ENCODE measurements around the gene PRKCE. TPM values are rescaled to one million over a fixed set of nuclear protein-coding genes. Genes with fewer than 3 reads are reported as not detected.
"Not testable (repeated sequence)": the region's sequence is repeated elsewhere in the genome, so short reads cannot be mapped to it uniquely, and the experiment has no call there.

PRKCE gene
- total RNA-seq, 5 donors from 2014 or later (not counting 1 experiment from before 2014, with no cell fraction given) = 16.5 to 29.8 (median 23.4) TPM

DNA sequence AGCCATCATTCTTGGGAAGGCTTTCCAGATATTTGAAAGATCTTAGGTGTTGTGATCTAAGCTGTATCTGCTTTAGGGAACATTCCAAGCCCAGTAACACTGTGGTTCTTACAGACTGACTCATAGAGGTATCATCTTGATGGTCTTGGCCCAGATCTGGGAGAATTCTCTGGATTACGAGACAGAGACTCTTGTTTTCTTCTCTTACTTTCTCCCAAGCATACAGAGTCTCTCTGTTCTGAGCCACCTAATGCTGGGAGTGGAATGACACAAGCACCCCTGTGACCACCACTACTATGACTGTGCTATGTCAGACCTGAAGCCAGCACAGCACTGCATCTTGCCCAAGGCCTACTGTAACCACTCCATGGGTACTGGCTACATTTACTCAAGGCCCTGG is 564.7 kb downstream of the PRKCE start:
- no peaks in the 10 kb centered on the region for H3K27me3 ChIP-seq (replicated peaks in 1 of 2; ENCODE audit: control insufficient read depth in 2 of 2, extremely low read depth in 1 of 2, insufficient read depth in 2 of 2, low read length in 1 of 2)
- H3K4me3 ChIP-seq (ENCODE audit: control insufficient read depth in 1 of 2, extremely low read depth in 1 of 2, low read length in 1 of 2) = no peak overlapping the region
- Mint-ChIP-seq H3K4me1 (peaks cover 0 to 8% (median 2%) of the 10 kb centered on the region in 3 donors), H3K4me3 (no peak overlapping the region), H3K9me3 (peaks cover 12 to 39% (median 17%) of the 10 kb centered on the region in 3 donors), H3K36me3 (peaks cover 22% of the 10 kb centered on the region), H3K27me3 (peaks cover 13 to 17% of the 10 kb centered on the region in 2 donors), H3K27ac (no peak overlapping the region)
- DNase-seq = no peak
- ChIA-PET CTCF (no interaction called here), POLR2A (no interaction called here)
- no peak overlapping the region for H3K27ac ChIP-seq (ENCODE audit: low read length)
- no peak for ATAC-seq (replicated peaks in 1 of 4)
- no peaks in the 10 kb centered on the region for H3K4me1 ChIP-seq (ENCODE audit: control insufficient read depth in 1 of 2, extremely low read depth in 1 of 2, insufficient read depth in 2 of 2, low read length in 2 of 2)
- no CpG with 5 or more reads among the region's 1 CpG for WGBS (ENCODE audit: insufficient coverage)
- H3K36me3 ChIP-seq (ENCODE audit: control insufficient read depth in 2 of 2, extremely low read depth in 1 of 2, insufficient read depth in 1 of 2, low read length in 1 of 2) = no peaks in the 10 kb centered on the region
- no peaks in the 10 kb centered on the region for H3K9me3 ChIP-seq

DNA sequence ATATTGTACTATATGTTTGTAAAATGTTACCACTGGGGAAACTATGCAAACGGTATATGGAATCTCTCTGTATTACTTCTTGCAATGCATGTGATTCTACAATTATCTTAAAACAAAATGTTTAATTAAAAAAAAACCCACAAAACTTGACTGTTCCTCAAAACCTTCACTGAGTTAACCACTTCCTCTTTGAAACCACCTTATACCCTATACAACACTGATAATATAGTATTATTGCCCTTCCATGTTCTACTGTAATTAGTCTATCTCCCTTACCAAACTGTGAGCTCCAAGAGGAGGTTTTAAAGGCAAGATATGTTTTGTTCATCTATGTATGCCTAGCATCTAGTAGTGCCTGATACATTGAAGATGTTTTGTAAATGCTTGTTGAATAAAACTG is 572.0 kb downstream of the PRKCE start:
- H3K36me3 Mint-ChIP-seq; H3K36me3 ChIP-seq (ENCODE audit: control insufficient read depth in 2 of 2, extremely low read depth in 1 of 2, insufficient read depth in 1 of 2, low read length in 1 of 2); H3K9me3 ChIP-seq; H3K27ac Mint-ChIP-seq; H3K27ac ChIP-seq (ENCODE audit: low read length); H3K9me3 Mint-ChIP-seq; DNase-seq; CTCF ChIA-PET; H3K4me3 ChIP-seq (ENCODE audit: control insufficient read depth in 1 of 2, extremely low read depth in 1 of 2, low read length in 1 of 2); H3K27me3 ChIP-seq (replicated peaks in 1 of 2; ENCODE audit: control insufficient read depth in 2 of 2, extremely low read depth in 1 of 2, insufficient read depth in 2 of 2, low read length in 1 of 2); H3K4me1 ChIP-seq (ENCODE audit: control insufficient read depth in 1 of 2, extremely low read depth in 1 of 2, insufficient read depth in 2 of 2, low read length in 2 of 2): not testable (repeated sequence)
- peak in 2 of 4 experiments; percentile 26 to 49 for ATAC-seq (replicated peaks in 1 of 4)
- H3K27me3 Mint-ChIP-seq = peaks cover 11% of the 10 kb centered on the region in 2 donors
- no CpG with 5 or more reads among the region's 1 CpG for WGBS (ENCODE audit: insufficient coverage)
- POLR2A ChIA-PET = interaction anchor here in 1 of 2 donors (0.7 kb wide), 1 partner anchor 33 kb away, joined by 3 read pairs; no protein-coding TSS in a partner anchor
- peaks cover 20 to 28% (median 22%) of the 10 kb centered on the region in 3 donors for H3K4me1 Mint-ChIP-seq
- peak overlapping the region in 1 of 3 donors; percentile 15 for H3K4me3 Mint-ChIP-seq

DNA sequence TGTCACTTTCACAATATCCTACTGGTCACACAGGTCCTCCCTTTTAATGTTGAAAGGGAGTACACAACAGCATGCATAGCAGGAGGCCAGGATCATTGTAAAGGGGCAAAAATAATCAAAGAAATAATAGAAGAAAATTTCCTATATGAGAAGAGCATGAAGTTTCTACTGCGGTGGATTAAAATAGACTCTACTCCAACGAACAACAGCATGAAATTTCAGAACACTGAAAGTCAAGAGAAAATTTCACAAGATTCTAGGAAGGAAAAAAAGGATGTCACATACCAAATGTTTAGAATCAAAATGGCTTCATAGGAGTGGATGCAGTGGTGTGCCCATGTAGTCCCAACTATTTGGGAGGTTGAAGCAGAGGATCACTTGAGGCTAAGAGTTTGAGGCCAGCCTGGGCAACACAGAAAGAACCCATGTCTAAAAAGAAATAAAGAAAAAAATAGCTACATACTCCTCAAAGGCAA is 573.7 kb downstream of the PRKCE start:
- no CpG with 5 or more reads among the region's 2 CpGs for WGBS (ENCODE audit: insufficient coverage)
- H3K4me3 ChIP-seq (ENCODE audit: control insufficient read depth in 1 of 2, extremely low read depth in 1 of 2, low read length in 1 of 2) = no peak overlapping the region
- no peaks in the 10 kb centered on the region for H3K27me3 ChIP-seq (replicated peaks in 1 of 2; ENCODE audit: control insufficient read depth in 2 of 2, extremely low read depth in 1 of 2, insufficient read depth in 2 of 2, low read length in 1 of 2)
- Mint-ChIP-seq H3K4me1 (peaks cover 23 to 40% (median 35%) of the 10 kb centered on the region in 3 donors), H3K36me3 (no peaks in the 10 kb centered on the region), H3K27me3 (peaks cover 2 to 10% of the 10 kb centered on the region in 2 donors), H3K4me3 (no peak overlapping the region), H3K27ac (no peak overlapping the region), H3K9me3 (peaks cover 0 to 2% (median 0%) of the 10 kb centered on the region in 3 donors)
- no peaks in the 10 kb centered on the region for H3K36me3 ChIP-seq (ENCODE audit: control insufficient read depth in 2 of 2, extremely low read depth in 1 of 2, insufficient read depth in 1 of 2, low read length in 1 of 2)
- peaks cover 4 to 14% of the 10 kb centered on the region in 2 experiments for H3K4me1 ChIP-seq (ENCODE audit: control insufficient read depth in 1 of 2, extremely low read depth in 1 of 2, insufficient read depth in 2 of 2, low read length in 2 of 2)
- ChIA-PET CTCF (no interaction called here), POLR2A (no interaction called here)
- H3K27ac ChIP-seq (ENCODE audit: low read length) = no peak overlapping the region
- H3K9me3 ChIP-seq = no peaks in the 10 kb centered on the region
- ATAC-seq (replicated peaks in 1 of 4) = no peak
- no peak for DNase-seq

DNA sequence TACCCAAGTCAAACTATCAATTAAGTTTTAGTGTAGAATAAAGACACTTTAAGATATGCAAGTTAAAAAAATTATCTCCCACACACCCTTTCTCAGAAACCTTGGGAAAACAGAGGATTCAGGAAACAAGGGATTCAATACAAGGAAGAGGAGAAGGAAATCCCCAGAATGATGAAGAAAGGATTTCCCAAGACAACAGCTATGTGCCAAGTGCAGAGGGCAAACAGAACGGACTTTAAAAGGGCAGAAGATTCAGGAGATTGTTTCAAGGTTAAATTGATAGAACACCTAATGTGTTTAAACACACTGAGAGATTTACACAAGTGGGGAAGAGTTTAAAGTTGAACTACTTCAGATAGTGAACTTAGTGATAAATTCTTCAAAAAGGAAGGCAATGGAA is 574.3 kb downstream of the PRKCE start:
- H3K36me3 Mint-ChIP-seq = no peaks in the 10 kb centered on the region
- Histone ChIP-seq H3K27me3 (replicated peaks in 1 of 2; ENCODE audit: control insufficient read depth in 2 of 2, extremely low read depth in 1 of 2, insufficient read depth in 2 of 2, low read length in 1 of 2) (no peaks in the 10 kb centered on the region), H3K36me3 (ENCODE audit: control insufficient read depth in 2 of 2, extremely low read depth in 1 of 2, insufficient read depth in 1 of 2, low read length in 1 of 2) (no peaks in the 10 kb centered on the region), H3K27ac (ENCODE audit: low read length) (no peak overlapping the region), H3K4me3 (ENCODE audit: control insufficient read depth in 1 of 2, extremely low read depth in 1 of 2, low read length in 1 of 2) (no peak overlapping the region), H3K4me1 (ENCODE audit: control insufficient read depth in 1 of 2, extremely low read depth in 1 of 2, insufficient read depth in 2 of 2, low read length in 2 of 2) (peaks cover 4 to 20% of the 10 kb centered on the region in 2 experiments), H3K9me3 (no peaks in the 10 kb centered on the region)
- H3K4me1 Mint-ChIP-seq = peaks cover 28 to 46% (median 37%) of the 10 kb centered on the region in 3 donors
- CTCF ChIA-PET = no interaction called here
- POLR2A ChIA-PET = no interaction called here
- H3K4me3 Mint-ChIP-seq = no peak overlapping the region
- H3K9me3 Mint-ChIP-seq = peaks cover 0 to 2% (median 0%) of the 10 kb centered on the region in 3 donors
- ATAC-seq (replicated peaks in 1 of 4) = no peak
- DNase-seq = no peak
- WGBS (ENCODE audit: insufficient coverage) = no CpG with 5 or more reads among the region's 1 CpG
- H3K27ac Mint-ChIP-seq = no peak overlapping the region
- peaks cover 2 to 6% of the 10 kb centered on the region in 2 donors for H3K27me3 Mint-ChIP-seq

DNA sequence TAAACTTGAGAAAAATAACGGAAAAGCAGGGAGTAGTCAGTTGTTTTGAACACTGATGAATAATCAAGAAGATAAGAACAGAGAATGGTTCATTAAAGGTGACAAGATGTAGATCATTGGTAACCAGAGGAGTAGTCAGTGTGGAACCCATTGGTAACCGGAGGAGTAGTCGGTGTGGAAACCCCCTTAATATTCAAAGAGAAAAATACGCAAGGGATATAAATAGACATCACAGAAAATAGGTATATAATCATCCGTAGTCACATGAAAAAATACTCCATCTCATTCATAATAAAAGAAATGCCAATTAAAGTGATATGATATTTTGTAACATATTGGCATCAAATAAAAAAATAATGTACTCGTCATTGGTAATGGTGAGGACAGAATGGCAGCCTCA is 575.1 kb downstream of the PRKCE start:
- peaks cover 0 to 2% (median 0%) of the 10 kb centered on the region in 3 donors for H3K9me3 Mint-ChIP-seq

GRCh38 chr2:46227022-46227421 is 575.5 kb downstream of the PRKCE start:
- Histone ChIP-seq H3K27me3 (replicated peaks in 1 of 2; ENCODE audit: control insufficient read depth in 2 of 2, extremely low read depth in 1 of 2, insufficient read depth in 2 of 2, low read length in 1 of 2) (no peaks in the 10 kb centered on the region), H3K27ac (ENCODE audit: low read length) (no peak overlapping the region), H3K36me3 (ENCODE audit: control insufficient read depth in 2 of 2, extremely low read depth in 1 of 2, insufficient read depth in 1 of 2, low read length in 1 of 2) (no peaks in the 10 kb centered on the region), H3K4me1 (ENCODE audit: control insufficient read depth in 1 of 2, extremely low read depth in 1 of 2, insufficient read depth in 2 of 2, low read length in 2 of 2) (peaks cover 4 to 21% of the 10 kb centered on the region in 2 experiments), H3K9me3 (no peaks in the 10 kb centered on the region), H3K4me3 (ENCODE audit: control insufficient read depth in 1 of 2, extremely low read depth in 1 of 2, low read length in 1 of 2) (no peak overlapping the region)
- Mint-ChIP-seq H3K27me3 (no peaks in the 10 kb centered on the region), H3K27ac (no peak overlapping the region), H3K9me3 (peaks cover 0 to 2% (median 0%) of the 10 kb centered on the region in 3 donors), H3K36me3 (no peaks in the 10 kb centered on the region), H3K4me3 (no peak overlapping the region), H3K4me1 (peaks cover 28 to 50% (median 39%) of the 10 kb centered on the region in 3 donors)
- no CpG with 5 or more reads among the region's 3 CpGs for WGBS (ENCODE audit: insufficient coverage)
- ATAC-seq (replicated peaks in 1 of 4) = no peak
- CTCF ChIA-PET = no interaction called here
- POLR2A ChIA-PET = interaction anchor here in 1 of 2 donors (0.7 kb wide), 1 partner anchor 15 kb away, joined by 3 read pairs; no protein-coding TSS in a partner anchor
- DNase-seq = no peak

More for the DNA sequence above, 575.1 kb downstream of the PRKCE start:
- H3K27ac ChIP-seq (ENCODE audit: low read length) = no peak overlapping the region
- peaks cover 28 to 50% (median 39%) of the 10 kb centered on the region in 3 donors for H3K4me1 Mint-ChIP-seq
- no peak overlapping the region for H3K27ac Mint-ChIP-seq
- no peaks in the 10 kb centered on the region for H3K9me3 ChIP-seq
- H3K27me3 Mint-ChIP-seq = peaks cover 0 to under 1% of the 10 kb centered on the region in 2 donors
- DNase-seq (peak in 1 of 35 experiments; percentile 17), ATAC-seq (replicated peaks in 1 of 4) (peak in 1 of 4 experiments; percentile 43)
- POLR2A ChIA-PET = no interaction called here
- CTCF ChIA-PET = no interaction called here
- no peaks in the 10 kb centered on the region for H3K27me3 ChIP-seq (replicated peaks in 1 of 2; ENCODE audit: control insufficient read depth in 2 of 2, extremely low read depth in 1 of 2, insufficient read depth in 2 of 2, low read length in 1 of 2)
- no peak overlapping the region for H3K4me3 Mint-ChIP-seq
- no CpG with 5 or more reads among the region's 6 CpGs for WGBS (ENCODE audit: insufficient coverage)
- no peak overlapping the region for H3K4me3 ChIP-seq (ENCODE audit: control insufficient read depth in 1 of 2, extremely low read depth in 1 of 2, low read length in 1 of 2)
- H3K36me3 ChIP-seq (ENCODE audit: control insufficient read depth in 2 of 2, extremely low read depth in 1 of 2, insufficient read depth in 1 of 2, low read length in 1 of 2) = no peaks in the 10 kb centered on the region
- H3K4me1 ChIP-seq (ENCODE audit: control insufficient read depth in 1 of 2, extremely low read depth in 1 of 2, insufficient read depth in 2 of 2, low read length in 2 of 2) = peaks cover 4 to 21% of the 10 kb centered on the region in 2 experiments
- H3K36me3 Mint-ChIP-seq = no peaks in the 10 kb centered on the region
